Measurements from ENCODE around the gene STON1.
"Not testable (repeated sequence)": the region's sequence is repeated elsewhere in the genome, so short reads cannot be mapped to it uniquely, and the experiment has no call there.

The STON1 gene

DNA sequence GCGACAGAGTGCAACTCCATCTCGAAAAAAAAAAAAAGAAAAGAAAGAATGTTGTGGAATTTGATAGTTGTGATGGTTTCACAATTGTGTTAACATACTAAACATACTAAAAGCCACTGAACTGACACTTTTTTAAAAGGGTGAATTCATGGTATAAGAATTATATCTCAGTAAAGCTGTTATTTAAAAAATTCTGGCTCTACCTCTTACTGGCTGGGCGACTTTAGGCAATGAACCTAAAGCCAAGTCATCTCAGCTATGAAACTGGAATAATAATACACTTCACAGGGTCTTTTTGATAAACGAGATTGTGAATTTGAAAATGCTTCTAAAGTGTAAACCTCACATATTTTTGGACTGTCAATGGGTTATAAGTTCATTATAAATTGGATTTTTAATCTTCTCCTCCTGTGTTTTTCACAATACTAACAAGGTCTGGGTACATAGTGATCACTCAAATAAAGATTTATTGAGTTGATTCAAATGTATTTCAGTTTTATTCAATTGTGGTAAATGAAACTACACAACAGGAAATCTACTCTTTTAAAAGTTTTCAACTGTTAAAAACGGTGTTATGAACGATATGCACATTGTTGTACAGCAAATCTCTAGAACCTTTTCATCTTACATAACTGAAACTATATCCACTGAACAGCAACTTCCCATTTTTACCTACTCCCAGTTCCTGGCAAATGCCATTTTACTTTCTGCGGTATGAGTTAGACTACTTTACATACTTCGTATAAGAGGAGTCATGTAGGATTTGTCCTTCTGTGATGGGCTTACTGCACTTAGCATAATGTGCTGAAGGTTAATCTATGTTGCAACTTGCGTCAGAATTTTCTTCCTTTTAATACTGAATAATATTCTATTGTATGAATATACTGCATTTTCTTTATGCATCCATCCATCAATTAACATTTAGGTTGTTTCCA is 44.7 kb downstream of the STON1 start:
- DNase-seq: no peak

DNA sequence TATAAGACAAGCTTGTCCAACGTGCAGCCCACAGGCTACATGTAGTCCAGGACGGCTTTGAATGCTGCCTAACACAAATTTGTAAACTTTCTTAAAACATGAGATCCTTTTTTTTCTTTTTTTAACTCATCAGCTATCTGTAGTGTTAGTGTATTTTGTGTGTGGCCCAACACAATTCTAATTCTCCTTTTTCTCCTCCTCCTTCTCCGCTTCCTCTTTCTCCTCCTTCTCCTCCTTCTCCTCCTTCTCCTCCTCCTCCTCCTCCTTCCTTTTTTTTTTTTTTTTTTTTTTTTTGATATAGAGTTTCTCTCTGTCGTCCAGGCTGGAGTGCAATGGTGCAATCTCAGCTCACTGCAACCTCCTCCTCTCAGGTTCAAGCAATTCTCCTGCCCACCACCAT is 48.4 kb downstream of the STON1 start:
- DNase-seq: no peak

DNA sequence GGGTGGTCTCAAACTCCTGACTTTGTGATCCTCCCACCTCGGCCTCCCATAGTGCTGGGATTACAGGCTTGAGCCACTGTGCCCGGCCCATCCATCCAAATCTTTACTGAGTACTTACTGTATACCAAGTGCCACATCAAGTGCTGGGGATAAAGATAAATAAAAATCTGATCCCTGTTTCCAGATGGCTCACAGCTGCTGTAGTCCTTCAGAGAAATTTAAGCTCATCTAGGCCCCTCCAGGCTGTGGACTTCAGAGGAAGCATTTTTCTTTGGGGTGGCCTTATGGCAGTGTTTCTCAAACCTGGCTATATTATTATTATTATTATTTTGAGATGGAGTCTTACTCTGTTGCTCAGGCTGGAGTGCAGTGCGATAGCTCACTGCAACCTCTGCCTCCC is 54.0 kb downstream of the STON1 start:
- DNase-seq: no peak

DNA sequence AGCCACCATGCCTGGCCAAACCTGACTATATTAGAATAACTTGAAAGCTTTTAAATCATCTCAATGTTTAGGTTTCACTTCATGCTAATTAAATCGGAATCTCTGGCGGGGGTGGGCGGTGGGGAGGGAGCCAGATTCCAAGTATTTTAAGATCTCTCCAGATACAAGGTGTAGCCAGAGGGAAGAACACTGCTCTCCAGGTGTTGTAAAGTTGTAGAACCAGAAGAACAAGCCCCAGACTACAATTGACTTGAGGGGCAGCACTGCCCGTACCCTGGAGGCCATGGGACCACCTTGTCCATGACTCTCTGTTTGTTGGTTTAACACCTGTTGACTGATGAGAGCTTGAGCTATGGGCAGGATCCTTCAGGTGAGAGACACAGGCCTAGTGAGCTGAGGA is 54.6 kb downstream of the STON1 start:
- DNase-seq: no peak

DNA sequence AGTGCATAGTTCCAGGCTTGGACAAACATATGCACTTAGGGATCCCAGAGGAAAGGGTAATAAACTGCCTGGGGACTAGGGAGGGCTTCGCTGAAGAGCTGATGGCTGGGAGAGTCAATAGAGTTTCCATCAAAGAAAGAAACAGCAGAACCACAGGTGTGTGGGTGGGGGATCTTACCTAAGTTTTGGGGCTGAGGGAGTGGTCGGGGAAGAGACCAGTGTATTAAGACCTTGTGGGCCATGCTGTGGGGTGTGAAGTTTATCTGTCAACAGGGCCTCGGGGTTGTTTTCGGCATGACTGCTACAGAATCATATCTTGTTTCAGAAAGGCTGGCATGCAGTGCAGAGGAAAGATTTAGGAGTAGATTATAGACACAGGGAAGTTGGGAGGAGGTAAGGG is 56.5 kb downstream of the STON1 start:
- DNase-seq: no peak

DNA sequence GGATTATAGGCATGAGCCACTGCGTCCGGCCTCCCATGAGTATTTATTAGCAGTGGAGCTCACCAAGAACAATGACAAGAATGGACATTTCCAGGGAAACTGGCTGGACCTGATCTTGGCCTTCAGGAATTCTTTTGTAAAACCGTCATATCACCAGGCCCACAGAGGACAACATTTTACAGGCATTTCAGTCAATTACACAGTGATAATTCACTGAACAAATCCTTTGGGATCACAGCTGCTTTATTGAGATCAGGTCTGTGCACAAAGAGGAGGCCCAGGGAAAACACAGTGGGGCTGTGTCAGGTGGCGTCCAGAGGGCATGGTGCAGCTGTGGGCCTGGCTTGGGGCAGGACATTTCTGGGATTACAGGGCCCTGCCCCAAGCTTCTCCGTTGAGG is 57.6 kb downstream of the STON1 start:
- no peak for DNase-seq

DNA sequence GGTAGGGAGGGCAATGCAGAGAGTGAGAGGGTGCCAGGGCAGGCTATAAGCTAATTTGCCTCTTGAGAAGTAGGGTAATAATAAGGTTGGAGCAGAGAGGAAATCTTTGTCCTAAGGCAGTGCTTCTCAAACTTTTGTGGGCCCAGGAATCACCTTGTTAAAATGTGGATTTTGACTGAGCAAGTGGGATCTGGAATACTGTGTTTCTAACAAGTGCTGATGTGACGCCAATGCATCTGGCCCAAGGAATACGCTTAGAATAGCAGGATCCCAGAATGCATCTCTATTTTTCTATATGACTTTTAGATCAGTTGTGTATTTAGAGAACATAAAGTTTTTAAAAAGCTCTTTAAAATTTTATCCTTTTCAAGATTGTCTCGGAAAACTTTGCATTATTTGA is 58.0 kb downstream of the STON1 start:
- no peak for DNase-seq

DNA sequence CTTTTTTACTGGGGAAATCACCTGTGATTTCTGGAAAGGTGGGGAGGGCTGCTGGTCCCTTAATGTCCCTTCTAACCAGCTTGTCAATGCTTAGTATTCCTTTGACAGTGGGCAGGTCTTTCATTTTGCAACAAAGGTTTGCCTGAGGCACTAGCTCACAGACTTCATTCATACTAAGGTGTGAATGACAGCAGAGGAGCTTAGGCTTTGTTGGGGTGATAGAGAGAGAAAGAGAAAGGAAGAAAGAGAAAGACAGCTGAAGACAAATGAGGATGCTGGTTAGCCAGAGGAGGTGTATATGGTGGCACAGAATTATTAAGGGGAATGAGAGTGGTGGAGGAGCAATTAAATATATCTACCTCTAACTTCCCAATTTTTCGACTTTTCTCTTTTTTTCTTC is 58.8 kb downstream of the STON1 start:
- no peak for DNase-seq

DNA sequence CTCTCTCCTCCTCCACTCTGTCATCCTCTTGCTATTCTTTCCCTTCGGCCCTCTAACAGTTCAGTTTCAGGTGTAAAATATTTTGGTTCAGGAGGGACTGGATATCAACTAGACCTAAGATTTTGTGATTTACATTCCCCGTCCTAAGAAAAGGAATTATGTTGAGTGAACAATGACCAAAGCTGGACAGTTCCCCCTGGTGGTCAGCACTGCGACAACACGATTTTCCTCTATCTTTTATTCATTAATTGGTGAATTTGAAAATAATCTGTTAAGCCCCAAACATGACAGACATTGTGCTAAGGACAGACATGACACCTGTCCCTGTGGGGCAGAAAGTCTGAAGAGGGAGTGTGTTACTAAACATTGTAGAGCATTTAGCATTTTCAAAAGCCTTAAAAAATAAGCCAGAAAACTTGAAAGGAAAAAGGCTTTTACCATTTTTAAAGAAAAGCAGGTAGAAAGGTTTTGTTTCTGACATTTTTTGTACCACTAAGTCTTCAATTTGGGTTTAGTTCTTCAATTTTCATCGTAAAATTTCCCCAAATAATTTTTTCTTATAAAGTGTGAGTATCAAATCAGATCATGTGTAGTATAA is 59.3 kb downstream of the STON1 start:
- DNase-seq: no peak

DNA sequence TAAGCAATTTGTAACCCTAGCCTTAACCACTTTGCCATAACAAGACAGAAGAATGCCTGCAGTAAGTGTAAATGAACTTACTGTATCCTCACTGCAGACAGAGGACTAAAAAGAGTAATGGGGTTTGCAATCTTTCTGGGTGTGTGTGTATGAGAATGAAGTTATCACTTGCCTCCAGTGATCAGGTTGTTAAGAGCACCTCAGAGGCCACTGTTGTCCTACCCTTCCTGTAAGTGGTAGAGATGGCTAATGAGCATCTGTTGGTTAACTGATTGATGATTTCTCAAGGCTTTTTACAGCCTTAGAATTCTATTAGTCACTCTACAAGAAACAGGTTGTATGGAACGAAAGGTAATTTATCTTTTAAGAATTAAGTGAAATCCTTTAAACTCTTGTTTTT is 60.1 kb downstream of the STON1 start:
- DNase-seq: no peak

DNA sequence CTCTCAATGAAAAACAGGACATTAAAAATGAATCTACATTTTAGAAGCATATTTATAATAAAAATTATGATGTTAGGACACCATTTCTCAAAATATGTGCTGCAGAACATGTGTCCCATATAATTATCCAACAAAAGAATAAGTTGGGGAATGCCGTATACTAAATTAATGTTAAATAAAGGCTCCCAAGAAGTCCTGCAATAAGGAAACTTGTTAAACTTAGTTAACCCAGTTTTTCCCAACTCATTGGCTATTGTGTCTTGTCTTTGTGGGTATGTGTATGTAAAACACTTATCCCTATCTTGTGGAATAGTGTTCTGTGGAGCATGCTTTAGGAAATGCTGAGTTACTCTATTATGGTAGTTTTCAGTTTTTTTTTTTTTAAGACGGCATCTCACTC is 62.1 kb downstream of the STON1 start:
- DNase-seq: no peak

DNA sequence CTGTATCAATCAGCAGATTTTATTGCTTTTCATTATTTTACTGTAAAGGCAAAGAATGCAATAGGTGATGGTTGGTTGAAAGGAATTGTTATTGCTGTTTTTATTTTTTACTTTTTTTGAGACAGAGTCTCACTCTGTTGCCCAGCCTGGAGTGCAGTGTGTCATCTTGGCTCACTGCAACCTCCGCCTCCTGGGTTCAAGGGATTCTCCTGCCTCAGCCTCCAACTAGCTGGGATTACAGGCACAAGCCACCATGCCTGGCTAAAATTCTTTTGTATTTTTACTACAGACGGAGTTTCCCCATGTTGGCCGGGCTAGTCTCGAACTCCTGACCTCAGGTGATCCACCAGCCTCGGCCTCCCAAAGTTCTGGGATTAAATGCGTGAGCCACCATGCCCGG is 66.8 kb downstream of the STON1 start:
- DNase-seq: not testable (repeated sequence)

DNA sequence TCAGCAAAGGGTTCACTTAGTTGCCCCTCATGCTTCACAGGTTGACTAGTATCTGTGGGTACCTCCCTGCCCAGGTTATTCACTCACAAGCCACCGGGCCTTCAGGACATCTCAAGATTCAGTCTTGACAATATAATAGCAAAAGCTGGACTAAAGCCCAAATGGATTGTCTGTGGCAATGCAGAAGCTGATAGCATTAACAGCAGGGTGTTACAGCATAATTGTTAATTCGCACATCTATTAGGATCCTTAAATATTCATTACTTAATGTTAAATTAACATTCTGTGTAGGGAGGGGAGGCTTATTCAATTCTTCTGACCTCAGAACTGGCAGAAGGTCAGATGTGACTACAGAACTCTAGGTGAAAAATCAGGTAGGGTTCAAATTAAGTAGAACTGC is 67.5 kb downstream of the STON1 start:
- no peak for DNase-seq

DNA sequence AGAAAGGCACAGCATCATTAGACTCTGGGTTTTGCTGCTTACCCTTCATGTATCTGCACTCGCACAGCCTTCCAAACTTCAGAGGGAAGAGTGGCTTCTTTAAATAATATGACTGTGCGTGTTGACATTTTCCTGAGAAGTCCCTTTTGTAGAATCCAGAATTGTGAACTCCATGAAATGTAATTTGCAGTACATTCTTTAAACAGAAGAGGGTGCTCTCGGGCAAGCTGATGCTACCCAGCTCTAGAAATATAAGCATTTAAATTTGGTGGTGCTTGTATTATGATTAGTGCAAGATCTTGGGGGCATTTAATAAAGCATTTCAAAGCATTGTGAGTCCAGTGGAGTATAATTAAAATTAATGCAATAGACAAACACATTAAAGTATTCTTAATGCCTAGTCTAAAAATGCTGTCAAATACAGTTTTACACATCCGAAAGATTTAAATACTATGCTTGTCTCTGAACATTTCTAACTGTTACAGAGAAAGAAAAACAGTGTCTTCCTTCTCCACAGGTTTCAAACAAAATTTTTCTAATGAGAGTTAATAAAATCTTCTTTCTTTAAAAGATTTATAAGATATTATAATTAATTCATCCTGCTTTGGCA is 70.4 kb downstream of the STON1 start:
- DNase-seq: no peak

DNA sequence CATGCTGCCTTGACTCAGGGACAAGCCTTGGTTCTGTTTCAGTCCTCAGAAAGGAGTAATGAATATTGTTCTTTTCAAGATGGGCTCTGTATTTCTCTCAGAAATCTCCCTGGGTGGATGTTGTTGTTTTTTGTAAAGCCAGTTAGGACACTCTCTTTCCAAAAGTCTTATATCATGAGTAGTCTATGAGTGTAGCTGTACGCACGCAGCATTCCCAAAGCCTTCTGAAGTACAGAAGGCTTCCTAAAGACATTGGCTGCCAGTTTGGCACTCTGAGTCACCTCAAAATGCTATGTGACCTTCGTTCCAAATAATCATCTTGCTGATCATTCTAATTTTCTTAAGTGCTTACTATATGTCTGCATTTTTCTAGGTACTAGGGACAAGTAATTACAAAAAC is 71.0 kb downstream of the STON1 start:
- no peak for DNase-seq

DNA sequence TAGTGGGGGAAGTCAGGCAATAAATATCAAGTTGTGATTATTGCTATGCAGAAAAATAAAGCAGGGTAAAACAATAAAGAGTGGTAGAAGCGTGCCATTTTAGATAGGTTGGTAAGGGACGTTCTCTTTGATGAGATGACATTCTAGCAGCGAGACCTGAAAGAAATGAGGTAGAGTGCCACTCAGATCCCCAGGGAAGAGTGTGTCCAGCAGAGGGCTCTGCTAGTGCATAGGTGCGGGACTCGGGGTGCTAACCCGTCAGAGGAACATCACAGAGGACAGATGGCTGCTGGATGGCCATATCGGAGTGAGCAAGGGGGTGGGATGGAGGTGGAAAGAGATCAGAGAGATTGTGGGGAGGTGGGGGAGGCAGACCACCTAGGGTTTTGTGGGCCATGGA is 71.4 kb downstream of the STON1 start:
- DNase-seq: no peak

DNA sequence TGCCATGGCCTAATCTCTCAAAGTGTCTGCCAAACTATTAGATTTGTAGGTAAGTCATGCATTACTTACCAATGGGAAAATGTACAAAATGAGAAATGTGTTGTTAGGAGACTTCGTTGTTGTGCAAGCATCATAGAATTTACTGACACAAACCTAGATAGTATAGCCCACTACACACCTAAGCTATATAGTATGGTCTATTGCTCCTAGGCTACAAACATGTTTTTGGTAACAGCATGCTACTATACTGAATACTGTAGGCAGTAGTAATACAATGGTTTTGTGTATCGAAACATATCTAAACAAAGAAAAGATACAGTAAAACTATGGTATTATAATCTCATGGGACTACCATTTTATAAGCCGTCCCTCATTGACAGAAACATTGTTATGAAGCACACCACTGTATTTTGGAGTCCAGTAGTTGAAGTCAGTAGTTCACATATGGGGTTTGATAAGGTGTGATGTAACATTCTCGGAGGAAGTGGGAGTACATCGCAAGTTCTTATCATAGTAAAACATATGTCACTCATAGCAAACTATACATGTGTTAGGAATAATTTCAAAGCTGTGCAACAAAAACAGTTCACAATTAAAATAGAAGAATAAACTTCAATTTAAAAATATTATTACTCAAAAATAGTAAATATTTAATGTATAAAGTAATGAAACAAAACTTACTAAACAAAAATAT is 75.7 kb downstream of the STON1 start:
- peak; percentile 86 for DNase-seq

DNA sequence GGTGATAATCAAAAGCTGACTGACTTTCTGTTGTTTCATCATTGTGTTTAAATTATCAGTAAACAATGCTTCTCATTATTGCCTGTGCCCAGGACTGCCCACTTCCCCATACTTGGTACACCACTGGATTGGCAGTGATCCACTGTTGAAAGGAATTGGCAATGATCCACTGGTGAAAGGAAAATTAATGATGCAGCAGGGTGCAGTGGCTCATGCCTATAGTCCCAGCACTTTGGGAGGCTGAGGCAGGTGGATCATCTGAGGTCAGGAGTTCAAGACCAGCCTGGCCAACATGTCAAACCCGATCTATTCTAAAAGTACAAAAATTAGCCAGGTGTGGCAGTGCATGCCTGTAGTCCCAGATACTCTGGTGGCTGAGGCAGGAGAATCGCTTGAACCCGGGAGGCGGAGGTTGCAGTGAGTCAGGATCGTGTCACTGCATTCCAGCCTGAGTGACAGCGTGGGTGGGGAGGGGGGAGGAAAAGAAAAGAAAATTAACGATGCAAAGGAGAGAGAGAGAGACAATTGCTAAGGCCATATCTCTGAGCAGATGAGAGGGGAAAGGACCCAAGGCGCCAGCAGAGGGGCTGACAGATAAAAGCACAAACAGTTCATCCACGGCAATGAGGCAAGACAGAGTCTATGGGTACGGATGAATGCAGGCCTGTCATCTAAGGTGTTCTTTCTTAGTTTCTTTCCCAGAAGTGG is 77.5 kb downstream of the STON1 start:
- peak; percentile 21 for DNase-seq

DNA sequence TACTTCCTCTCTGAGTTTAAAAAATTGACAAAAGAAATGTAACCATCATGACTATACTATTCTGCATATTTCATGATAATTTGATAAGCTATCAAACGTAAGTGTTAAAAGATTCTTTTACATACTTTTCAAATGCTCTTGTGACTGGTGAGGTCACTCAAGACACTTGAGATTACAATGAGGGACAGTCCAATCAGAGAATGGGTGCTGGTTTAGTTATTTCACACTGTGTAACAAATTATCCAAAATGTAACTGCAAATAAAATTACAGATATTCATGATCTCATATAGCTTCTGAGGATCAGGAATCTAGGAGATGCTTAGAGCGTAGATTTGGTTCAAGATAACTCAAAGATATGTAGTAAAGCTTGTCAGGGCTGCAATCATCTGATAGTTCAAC is 83.3 kb downstream of the STON1 start:
- no peak for DNase-seq

DNA sequence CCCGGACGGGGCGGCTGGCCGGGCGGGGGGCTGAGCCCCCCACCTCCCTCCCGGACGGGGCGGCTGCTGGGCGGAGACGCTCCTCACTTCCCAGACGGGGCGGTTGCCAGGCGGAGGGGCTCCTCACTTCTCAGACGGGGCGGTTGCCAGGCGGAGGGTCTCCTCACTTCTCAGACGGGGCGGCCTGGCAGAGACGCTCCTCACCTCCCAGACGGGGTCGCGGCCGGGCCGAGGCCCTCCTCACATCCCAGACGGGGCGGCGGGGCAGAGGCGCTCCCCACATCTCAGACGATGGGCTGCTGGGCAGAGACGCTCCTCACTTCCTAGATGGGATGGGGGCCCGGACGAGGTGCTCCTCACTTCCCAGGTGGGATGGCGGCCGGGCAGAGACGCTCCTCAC is 84.6 kb downstream of the STON1 start:
- DNase-seq: not testable (repeated sequence)

DNA sequence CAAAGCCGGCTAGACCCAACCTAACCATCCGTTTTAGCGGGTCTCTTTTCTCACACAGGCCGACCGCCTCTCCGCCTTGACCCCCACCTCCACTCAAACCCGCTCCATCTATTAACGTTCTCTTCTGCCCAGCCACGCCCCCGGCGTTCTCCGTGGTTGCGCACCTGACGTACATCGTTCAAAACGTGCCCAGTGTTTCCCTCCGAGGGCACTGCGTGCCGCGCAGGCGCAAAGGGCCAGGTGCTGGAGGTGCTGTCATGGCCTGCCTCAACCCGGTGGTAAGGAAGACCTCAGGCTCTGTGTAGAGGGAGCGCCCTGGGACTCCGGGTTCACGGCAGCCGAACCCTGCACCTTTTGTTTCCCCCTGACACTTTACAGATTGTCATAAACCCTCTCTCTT is 87.7 kb downstream of the STON1 start, which contains the start of gene GTF2A1L:
GTF2A1L (plus strand) TSS at position 239 of the 400 bp plus-strand sequence; CDS start at position 258, 19 bp downstream.
- no peak for DNase-seq

DNA sequence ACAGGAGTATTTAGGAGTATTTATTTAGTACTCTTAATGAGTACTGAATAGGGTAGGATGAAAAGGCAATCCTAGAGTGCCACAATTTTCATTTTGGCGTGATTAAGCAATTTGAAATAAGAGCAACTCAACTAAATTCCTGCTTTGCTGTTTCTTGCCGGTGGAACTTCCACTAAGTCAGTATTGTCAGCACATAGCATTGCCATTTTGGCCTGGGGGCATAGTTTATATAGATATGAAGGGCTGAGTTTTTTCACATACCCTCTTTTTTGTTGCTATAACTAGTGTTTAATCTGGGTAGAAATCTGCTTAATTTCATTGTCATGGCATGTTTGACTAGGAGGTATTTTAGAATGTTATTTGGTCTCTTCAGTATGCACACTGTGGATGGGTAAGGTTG is 89.6 kb downstream of the STON1 start:
- DNase-seq: no peak

DNA sequence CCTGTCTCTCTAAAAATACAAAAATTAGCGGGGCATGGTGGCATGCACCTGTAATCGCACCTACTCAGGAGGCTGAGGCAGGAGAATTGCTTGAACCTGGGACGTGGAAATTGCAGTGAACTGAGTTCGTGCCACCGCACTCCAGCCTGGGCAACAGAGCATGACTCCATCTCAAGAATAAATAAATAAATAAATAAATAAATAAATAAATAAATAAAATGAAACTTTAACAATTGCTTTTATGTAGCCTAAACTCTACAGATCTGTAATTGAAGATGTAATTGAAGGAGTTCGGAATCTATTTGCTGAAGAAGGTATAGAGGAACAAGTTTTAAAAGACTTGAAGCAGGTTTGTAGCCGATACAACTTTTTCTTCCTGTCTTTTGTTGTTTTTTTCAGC is 90.7 kb downstream of the STON1 start:
- no peak for DNase-seq
